ENCODE measurements around the gene TRIP12.

The TRIP12 gene

DNA sequence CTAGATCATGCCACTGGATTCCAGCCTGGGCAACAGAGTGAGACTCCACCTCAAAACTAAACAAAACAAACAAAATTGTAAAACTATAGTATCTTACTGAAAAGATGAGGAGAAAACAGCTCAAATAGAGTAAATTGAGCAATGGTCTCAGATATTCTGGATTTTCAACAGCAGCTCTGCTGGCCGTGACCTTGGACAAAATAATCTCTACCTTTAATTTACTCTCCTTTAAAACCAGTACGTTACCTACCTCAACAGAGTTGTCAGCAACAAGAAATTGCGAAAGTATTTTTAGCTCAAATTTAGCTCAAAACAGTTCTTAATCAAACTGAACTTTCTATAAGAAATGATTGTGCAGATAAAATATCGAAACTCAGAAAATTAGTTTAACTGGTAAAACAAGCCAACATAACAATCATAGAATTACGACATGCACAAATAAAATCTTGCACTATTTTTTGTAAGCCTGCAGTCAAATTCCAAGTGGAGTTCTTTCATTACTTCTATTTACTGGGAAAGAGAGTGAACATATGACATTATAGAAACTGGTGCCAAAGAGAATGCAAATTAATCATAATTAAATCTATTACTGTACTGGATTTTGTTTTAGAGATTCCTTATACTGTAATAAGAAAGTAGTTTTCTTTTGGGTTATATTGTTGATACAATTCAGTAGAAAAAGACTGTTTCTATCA, 40.8 kb downstream of the TRIP12 start:
- Histone ChIP-seq H3K36me3 (ENCODE audit: control insufficient read depth in 5 of 5, insufficient read depth in 5 of 5, low read length in 5 of 5) (peaks cover 11 to 36% (median 29%) of the 10 kb centered on the region in 5 donors), H3K4me3 (ENCODE audit: low read depth in 1 of 5, low read length in 5 of 5) (no peak overlapping the region), H3K27me3 (ENCODE audit: control insufficient read depth in 5 of 5, insufficient read depth in 4 of 5, low read length in 5 of 5) (no peaks in the 10 kb centered on the region), H3K9me3 (ENCODE audit: control insufficient read depth in 5 of 5, low read length in 5 of 5) (no peaks in the 10 kb centered on the region), H3K27ac (ENCODE audit: low read depth, low read length) (no peak overlapping the region), H3K9ac (ENCODE audit: low read length in 5 of 5) (no peak overlapping the region), H3K4me1 (ENCODE audit: control insufficient read depth in 5 of 5, insufficient read depth in 5 of 5, low read length in 5 of 5) (peaks cover 2 to 18% (median 16%) of the 10 kb centered on the region in 5 donors)

DNA sequence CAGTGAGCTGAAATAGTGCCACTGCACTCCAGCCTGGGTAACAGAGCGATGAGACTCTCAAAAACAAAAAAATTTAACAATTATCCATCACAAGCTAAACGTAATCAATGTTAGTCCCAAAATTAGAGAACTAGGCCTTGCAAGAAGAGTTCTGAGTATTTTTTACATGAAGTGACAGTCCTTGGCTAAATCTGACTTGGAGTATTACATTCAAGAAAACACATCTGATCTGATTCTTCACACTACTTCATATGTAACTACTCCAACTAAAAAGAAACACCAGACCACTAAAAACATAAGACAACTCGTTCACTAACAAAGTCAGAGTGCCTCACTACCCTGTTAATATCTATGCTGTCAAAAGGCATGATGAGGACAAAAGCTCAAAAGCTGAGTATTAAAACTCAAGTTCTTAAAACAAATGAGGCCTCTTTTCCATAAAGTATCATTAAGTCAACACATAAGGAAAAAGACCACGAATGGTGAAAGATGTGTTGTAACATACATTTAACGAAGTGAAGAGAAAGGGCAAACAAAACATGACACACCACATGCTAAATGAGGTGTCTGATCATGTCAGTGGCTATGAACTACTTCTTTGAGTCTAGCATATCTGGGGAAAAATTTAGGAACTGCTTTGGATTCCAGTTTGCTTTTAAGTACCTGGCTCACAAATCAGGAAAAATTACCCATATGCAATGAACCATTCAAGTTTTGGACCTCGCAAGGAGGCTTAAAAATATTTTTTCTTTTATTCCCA, 42.4 kb downstream of the TRIP12 start:
- no peaks in the 10 kb centered on the region for H3K27me3 ChIP-seq (ENCODE audit: control insufficient read depth in 5 of 5, insufficient read depth in 4 of 5, low read length in 5 of 5)
- H3K4me3 ChIP-seq (ENCODE audit: low read depth in 1 of 5, low read length in 5 of 5), result no peak overlapping the region
- no peak overlapping the region for H3K27ac ChIP-seq (ENCODE audit: low read depth, low read length)
- no peaks in the 10 kb centered on the region for H3K9me3 ChIP-seq (ENCODE audit: control insufficient read depth in 5 of 5, low read length in 5 of 5)
- H3K9ac ChIP-seq (ENCODE audit: low read length in 5 of 5), result no peak overlapping the region
- H3K4me1 ChIP-seq (ENCODE audit: control insufficient read depth in 5 of 5, insufficient read depth in 5 of 5, low read length in 5 of 5), result peaks cover 2 to 9% (median 3%) of the 10 kb centered on the region in 5 donors
- peaks cover 11 to 36% (median 29%) of the 10 kb centered on the region in 5 donors for H3K36me3 ChIP-seq (ENCODE audit: control insufficient read depth in 5 of 5, insufficient read depth in 5 of 5, low read length in 5 of 5)

DNA sequence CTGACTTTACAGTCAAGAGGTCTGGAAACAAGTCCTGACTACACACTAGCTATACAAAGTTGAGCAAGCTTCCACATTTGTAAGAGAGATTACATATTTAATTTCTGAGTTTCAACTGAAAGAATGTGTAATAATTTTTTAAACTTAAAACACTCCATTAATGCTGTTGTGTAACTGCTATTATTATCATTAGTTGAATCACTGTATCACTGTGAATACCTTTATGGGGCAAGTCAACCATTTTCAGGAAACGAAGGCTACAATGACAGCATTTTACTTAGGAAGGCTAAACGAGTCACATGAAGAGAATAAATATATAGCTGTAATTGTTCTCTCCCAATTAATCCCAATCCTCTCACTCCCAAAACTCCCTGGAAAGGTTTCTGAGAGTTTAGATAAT, 46.3 kb downstream of the TRIP12 start:
- Histone ChIP-seq H3K36me3 (ENCODE audit: control insufficient read depth in 5 of 5, insufficient read depth in 5 of 5, low read length in 5 of 5) (peaks cover 11 to 38% (median 29%) of the 10 kb centered on the region in 5 donors), H3K4me3 (ENCODE audit: low read depth in 1 of 5, low read length in 5 of 5) (no peak overlapping the region), H3K9me3 (ENCODE audit: control insufficient read depth in 5 of 5, low read length in 5 of 5) (no peaks in the 10 kb centered on the region), H3K9ac (ENCODE audit: low read length in 5 of 5) (no peak overlapping the region), H3K4me1 (ENCODE audit: control insufficient read depth in 5 of 5, insufficient read depth in 5 of 5, low read length in 5 of 5) (peaks cover 0 to 9% (median 3%) of the 10 kb centered on the region in 5 donors), H3K27me3 (ENCODE audit: control insufficient read depth in 5 of 5, insufficient read depth in 4 of 5, low read length in 5 of 5) (no peaks in the 10 kb centered on the region), H3K27ac (ENCODE audit: low read depth, low read length) (no peak overlapping the region)

DNA sequence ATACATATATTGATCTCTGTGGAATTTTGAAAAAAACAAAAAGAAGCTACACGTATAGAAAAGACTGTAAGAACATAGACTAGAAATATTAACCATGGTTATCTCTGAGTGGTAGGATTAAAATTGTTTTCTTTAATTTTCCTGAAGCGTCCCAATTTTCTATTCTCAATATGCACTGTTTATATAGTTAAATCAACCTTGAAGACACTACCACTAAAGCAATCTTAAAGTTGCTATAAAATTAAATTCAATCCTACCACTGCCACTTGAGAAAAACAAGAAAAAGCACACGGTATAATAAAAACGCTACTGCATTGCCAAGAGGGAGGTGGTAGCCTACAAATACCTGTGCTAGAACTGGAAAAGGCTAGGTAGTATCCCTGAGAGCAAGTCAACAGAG, 47.2 kb downstream of the TRIP12 start:
- Histone ChIP-seq H3K4me1 (ENCODE audit: control insufficient read depth in 5 of 5, insufficient read depth in 5 of 5, low read length in 5 of 5) (peaks cover 0 to 9% (median 3%) of the 10 kb centered on the region in 5 donors), H3K9ac (ENCODE audit: low read length in 5 of 5) (no peak overlapping the region), H3K27ac (ENCODE audit: low read depth, low read length) (no peak overlapping the region), H3K4me3 (ENCODE audit: low read depth in 1 of 5, low read length in 5 of 5) (no peak overlapping the region), H3K27me3 (ENCODE audit: control insufficient read depth in 5 of 5, insufficient read depth in 4 of 5, low read length in 5 of 5) (no peaks in the 10 kb centered on the region), H3K36me3 (ENCODE audit: control insufficient read depth in 5 of 5, insufficient read depth in 5 of 5, low read length in 5 of 5) (peaks cover 11 to 31% (median 22%) of the 10 kb centered on the region in 5 donors), H3K9me3 (ENCODE audit: control insufficient read depth in 5 of 5, low read length in 5 of 5) (no peaks in the 10 kb centered on the region)

DNA sequence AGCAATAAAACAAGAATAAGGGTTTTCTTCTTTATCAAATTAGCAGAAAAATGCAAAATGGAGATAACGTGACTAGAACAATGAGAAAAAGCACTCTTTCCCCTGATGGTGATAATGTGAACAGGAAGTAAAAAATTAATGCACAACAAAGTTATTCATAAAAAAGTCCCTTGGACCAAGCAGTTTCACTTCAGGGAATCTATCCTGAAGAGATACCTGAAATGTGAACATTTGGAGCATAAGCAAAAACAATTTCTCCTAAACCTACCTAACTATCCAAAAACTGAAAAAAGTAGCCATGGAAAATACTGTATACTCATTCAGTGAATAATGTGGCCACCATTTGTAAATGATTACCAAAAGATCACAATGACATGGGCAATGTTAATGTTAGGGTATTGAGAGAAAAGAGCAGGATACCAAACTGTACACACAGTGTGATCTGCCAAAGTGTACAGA, 48.7 kb downstream of the TRIP12 start:
- H3K27me3 ChIP-seq (ENCODE audit: control insufficient read depth in 5 of 5, insufficient read depth in 4 of 5, low read length in 5 of 5), result no peaks in the 10 kb centered on the region
- H3K36me3 ChIP-seq (ENCODE audit: control insufficient read depth in 5 of 5, insufficient read depth in 5 of 5, low read length in 5 of 5), result peaks cover 5 to 23% (median 16%) of the 10 kb centered on the region in 5 donors
- no peak overlapping the region for H3K27ac ChIP-seq (ENCODE audit: low read depth, low read length)
- no peak overlapping the region for H3K4me3 ChIP-seq (ENCODE audit: low read depth in 1 of 5, low read length in 5 of 5)
- no peaks in the 10 kb centered on the region for H3K9me3 ChIP-seq (ENCODE audit: control insufficient read depth in 5 of 5, low read length in 5 of 5)
- no peak overlapping the region for H3K9ac ChIP-seq (ENCODE audit: low read length in 5 of 5)
- peaks cover 0 to 14% (median 11%) of the 10 kb centered on the region in 5 donors for H3K4me1 ChIP-seq (ENCODE audit: control insufficient read depth in 5 of 5, insufficient read depth in 5 of 5, low read length in 5 of 5)

DNA sequence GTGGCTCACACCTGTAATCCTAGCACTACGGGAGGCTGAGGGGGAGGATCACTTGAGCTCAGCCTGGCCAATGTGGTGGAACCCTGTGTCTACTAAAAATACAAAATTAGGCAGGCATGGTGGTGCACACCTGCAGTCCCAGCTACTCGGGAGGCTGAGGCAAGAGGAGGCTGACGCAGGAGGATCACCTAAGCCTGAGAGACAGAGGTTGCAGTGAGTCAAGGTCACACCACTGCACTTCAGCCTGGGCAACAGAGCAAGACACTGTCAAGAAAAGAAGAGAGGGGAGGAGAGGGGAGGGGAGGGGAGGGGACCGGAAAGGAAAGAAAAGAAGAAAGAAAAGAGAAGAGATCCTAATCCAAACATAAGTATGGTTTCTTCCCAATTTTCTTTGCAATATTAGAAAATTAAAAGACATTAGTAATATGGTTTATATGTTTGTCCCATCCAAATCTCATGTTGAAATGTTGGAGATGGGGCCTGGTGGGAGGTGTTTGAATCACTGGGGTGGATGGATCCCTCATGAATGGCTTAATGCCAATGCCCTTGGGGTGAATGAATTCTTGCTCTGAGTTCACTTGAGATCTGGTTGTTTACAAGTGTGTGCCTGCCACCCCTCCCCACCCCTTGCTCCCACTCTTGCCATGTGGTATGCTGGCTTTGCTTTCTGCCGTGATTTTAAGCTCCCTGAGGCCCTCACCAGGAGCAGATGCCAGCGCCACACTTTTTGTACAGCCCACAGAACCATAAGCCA, 50.7 kb downstream of the TRIP12 start:
- Histone ChIP-seq H3K4me1 (ENCODE audit: control insufficient read depth in 5 of 5, insufficient read depth in 5 of 5, low read length in 5 of 5) (peaks cover 0 to 14% (median 11%) of the 10 kb centered on the region in 5 donors), H3K27me3 (ENCODE audit: control insufficient read depth in 5 of 5, insufficient read depth in 4 of 5, low read length in 5 of 5) (no peaks in the 10 kb centered on the region), H3K36me3 (ENCODE audit: control insufficient read depth in 5 of 5, insufficient read depth in 5 of 5, low read length in 5 of 5) (peaks cover 0 to 9% (median 3%) of the 10 kb centered on the region in 5 donors), H3K9me3 (ENCODE audit: control insufficient read depth in 5 of 5, low read length in 5 of 5) (no peaks in the 10 kb centered on the region), H3K4me3 (ENCODE audit: low read depth in 1 of 5, low read length in 5 of 5) (no peak overlapping the region), H3K27ac (ENCODE audit: low read depth, low read length) (no peak overlapping the region), H3K9ac (ENCODE audit: low read length in 5 of 5) (no peak overlapping the region)

DNA sequence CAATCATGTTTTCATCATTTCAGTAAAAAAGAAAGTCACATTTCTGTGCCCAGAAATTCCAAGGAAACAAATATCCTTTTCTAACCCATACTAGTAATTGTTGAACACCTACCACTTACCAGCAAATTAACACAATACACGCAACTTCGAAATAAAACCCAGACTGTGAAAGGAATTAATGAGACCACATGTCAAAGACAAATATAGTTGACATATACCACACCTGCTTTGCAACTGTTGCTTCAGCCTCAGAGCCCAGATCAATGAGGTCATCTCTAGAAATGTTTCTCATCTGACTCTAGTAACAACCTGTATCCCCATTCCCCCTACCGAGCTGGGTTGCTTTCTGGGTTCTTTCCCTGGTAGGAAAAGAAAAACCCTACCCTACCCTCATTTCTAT, 52.6 kb downstream of the TRIP12 start:
- H3K36me3 ChIP-seq (ENCODE audit: control insufficient read depth in 5 of 5, insufficient read depth in 5 of 5, low read length in 5 of 5), result peaks cover 0 to 9% (median 3%) of the 10 kb centered on the region in 5 donors
- H3K27ac ChIP-seq (ENCODE audit: low read depth, low read length), result no peak overlapping the region
- peaks cover 0 to 19% (median 18%) of the 10 kb centered on the region in 5 donors for H3K4me1 ChIP-seq (ENCODE audit: control insufficient read depth in 5 of 5, insufficient read depth in 5 of 5, low read length in 5 of 5)
- no peaks in the 10 kb centered on the region for H3K27me3 ChIP-seq (ENCODE audit: control insufficient read depth in 5 of 5, insufficient read depth in 4 of 5, low read length in 5 of 5)
- H3K9ac ChIP-seq (ENCODE audit: low read length in 5 of 5), result no peak overlapping the region
- H3K9me3 ChIP-seq (ENCODE audit: control insufficient read depth in 5 of 5, low read length in 5 of 5), result no peaks in the 10 kb centered on the region
- no peak overlapping the region for H3K4me3 ChIP-seq (ENCODE audit: low read depth in 1 of 5, low read length in 5 of 5)

DNA sequence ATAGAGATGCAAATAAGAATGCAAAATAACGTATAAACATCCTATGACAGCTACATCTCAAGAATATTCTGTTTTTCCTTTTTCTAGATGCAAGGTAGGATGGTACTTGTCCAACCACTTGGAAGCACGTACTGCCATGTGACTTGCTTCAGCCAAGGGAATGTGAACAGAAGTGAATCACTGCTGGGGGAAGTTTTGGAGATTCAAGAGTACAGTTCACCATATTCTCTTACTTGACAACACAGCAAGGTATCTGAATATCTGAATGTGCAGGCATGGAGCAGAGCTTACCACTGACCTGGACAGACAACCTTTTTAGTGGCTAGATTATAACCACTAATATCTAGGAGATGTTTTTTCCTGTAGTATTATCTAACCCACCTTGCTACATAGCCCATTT, 53.0 kb downstream of the TRIP12 start:
- Histone ChIP-seq H3K36me3 (ENCODE audit: control insufficient read depth in 5 of 5, insufficient read depth in 5 of 5, low read length in 5 of 5) (peaks cover 0 to 9% (median 3%) of the 10 kb centered on the region in 5 donors), H3K27ac (ENCODE audit: low read depth, low read length) (no peak overlapping the region), H3K27me3 (ENCODE audit: control insufficient read depth in 5 of 5, insufficient read depth in 4 of 5, low read length in 5 of 5) (no peaks in the 10 kb centered on the region), H3K4me3 (ENCODE audit: low read depth in 1 of 5, low read length in 5 of 5) (no peak overlapping the region), H3K9ac (ENCODE audit: low read length in 5 of 5) (no peak overlapping the region), H3K9me3 (ENCODE audit: control insufficient read depth in 5 of 5, low read length in 5 of 5) (no peaks in the 10 kb centered on the region), H3K4me1 (ENCODE audit: control insufficient read depth in 5 of 5, insufficient read depth in 5 of 5, low read length in 5 of 5) (peaks cover 0 to 20% (median 18%) of the 10 kb centered on the region in 5 donors)

DNA sequence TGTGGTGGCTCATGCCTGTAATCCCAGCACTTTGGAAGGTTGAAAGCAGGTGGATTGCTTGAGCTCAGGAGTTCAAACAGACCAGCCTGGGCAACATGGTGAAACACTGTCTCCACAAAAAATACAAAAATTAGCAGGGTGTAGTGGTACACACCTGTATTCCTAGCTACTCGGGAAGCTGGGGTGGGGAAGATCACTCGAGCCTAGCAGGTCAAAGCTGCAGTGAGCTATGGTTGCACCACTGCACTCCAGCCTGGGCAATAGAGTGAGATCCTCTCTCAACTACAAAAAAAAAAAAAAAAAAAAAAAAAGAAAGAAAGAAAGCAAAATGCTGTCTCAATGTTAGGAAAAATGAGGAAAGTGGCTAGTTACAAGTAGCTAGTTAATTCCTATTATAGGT, 56.8 kb downstream of the TRIP12 start:
- Histone ChIP-seq H3K9me3 (ENCODE audit: control insufficient read depth in 5 of 5, low read length in 5 of 5) (no peaks in the 10 kb centered on the region), H3K27ac (ENCODE audit: low read depth, low read length) (no peak overlapping the region), H3K4me1 (ENCODE audit: control insufficient read depth in 5 of 5, insufficient read depth in 5 of 5, low read length in 5 of 5) (peaks cover 0 to 24% (median 13%) of the 10 kb centered on the region in 5 donors), H3K9ac (ENCODE audit: low read length in 5 of 5) (no peak overlapping the region), H3K36me3 (ENCODE audit: control insufficient read depth in 5 of 5, insufficient read depth in 5 of 5, low read length in 5 of 5) (peaks cover 0 to 9% (median 2%) of the 10 kb centered on the region in 5 donors), H3K27me3 (ENCODE audit: control insufficient read depth in 5 of 5, insufficient read depth in 4 of 5, low read length in 5 of 5) (no peaks in the 10 kb centered on the region), H3K4me3 (ENCODE audit: low read depth in 1 of 5, low read length in 5 of 5) (no peak overlapping the region)
